HuH-7.5 (cell line): ENCODE results near the gene PDE7B.

ENCODE experiments used
- DNase-seq: peaks from one replicate; pipeline ENCODE4 v3.0.0; 2011; ENCODE audit warnings: low spot score

PDE7B gene

DNA sequence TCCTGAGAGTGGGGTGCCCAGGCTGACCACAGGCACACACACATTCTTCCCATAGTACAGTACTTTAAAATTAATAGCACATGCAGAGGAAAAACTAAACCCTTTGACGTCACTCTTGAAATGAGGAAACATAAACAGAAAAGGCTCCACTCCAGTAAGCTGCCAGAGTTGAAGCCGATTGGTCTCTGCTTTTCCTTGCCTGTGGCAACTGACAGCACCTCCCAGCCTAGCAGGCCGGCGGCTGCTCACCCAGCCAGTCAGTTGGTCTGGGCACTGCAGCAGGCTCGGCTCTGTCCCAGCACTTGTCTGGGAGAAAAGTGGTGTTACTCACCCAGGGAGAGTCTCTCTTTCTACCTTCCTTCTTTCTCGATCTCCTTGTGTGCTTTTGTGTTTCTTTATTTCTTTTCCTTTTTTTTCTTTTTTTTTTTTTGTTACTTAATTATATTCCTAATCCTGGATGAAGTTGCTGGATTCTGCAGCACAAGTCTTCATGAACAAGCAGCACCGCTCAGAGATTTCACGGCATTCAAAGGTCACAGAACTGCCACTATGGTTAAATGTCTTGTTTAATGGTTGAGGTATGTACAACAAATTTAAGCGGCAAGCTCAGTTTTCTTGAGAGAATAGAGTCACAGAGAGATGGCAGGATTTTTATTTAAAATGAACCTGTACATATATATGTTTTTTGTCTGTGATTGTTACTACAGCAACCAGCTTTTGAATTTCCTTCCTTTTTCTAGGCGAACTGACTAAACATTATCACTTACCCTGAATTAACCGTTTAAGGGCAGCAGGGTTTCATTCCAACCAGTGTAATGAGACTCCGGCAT, at the start of gene PDE7B:
PDE7B (plus strand) TSS at position 260 of the 830 bp plus-strand sequence.
- peak; percentile 19 for DNase-seq

DNA sequence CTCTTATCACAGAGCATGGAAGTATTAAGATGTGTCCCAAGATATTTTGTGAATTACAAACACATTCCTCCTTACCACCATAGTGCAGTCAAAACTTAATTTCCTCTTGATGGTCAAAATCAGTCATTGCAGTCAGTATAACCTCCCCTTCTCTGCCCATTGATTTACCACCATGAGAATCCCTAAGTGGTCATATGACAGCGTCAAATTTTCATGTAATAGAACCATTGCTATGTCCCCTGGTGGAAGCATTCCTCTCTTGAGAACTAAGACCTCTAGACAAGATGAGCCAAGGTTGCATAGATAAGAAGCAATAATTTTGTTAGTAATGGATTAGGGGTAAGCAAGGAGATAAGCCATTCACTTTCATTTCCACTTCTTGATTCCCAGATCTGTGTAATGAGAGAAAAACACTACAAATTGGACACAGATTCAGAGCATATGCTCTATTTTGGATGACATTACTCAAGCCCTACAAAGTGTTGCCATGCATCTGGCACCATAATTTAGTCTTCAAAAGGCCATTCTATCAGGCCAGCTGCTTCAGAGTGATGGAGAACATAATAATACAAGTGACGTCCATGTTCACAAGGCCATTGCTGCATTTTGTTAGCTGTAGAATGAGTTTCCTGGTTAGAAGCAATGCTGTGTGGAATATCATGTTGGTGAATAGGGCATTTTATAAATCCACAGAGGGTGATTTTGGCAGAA, 49.6 kb upstream of the PDE7B start:
- DNase-seq: no peak

GRCh38 chr6:135810486-135810885, 41.0 kb upstream of the PDE7B start:
- no peak for DNase-seq

- DNase-seq: no peak
These were observed 40.3 kb upstream of the PDE7B start for GRCh38 chr6:135811170-135811569.

DNA sequence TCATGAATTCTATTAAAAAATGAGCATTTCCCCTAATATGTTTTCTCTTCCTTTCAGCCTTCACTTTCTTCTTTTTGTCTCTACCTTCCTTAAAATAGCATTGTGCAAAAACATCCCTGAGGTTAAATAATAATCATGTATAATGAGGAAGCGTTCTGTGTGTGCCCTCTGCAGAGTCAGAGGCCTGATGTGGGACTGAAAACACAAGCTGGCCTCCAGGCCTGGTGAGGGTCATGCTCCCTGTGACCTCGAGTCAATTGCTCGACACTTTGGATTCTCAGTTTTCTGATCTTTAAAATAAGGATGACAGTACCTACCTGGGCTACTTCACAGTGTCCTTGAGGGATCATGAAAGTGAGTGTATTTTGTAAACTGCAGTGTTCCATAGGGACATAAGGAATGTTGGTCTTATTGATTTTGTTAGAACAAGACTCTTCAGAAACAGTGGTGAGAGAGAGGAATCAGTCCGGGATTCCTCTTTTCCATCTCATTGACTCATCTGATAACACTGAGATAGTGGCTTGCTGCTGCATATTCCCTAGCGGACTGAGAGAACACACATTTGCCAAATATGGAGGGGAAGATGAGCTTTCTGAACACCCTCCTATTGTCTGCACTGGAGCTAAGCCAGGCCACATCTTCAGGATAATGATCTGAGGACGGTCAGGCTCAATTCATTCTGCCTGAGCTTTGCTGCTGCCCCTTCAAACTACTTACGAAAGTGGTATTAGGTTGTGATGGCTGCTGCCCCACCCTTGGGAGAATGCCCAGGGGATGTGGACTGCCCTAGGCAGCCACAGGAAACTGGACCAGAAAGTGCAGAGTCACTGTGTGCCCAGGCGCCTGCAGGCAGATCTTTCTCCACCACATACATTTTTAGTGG, 39.6 kb upstream of the PDE7B start:
- DNase-seq: no peak

DNA sequence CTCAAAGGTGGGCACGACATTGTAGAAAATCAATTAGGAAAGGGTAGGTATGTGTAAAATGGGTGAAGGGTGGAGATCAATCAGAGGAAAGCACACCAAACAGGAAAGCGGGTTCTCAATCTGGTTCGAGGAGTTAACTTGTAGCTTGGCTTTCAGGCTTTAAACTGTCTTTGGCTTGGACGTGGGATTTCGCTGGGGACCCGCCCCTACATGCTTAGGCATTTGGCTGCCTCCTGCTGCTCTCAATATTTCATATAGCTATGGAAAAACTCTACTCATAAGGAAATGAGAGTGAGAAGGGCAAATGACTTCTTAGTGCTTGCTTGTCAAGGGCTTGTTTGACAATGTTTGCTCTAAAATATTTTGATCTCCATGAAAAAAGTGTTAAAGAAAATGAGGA, 38.1 kb upstream of the PDE7B start:
- DNase-seq: no peak

GRCh38 chr6:135814043-135814442, 37.5 kb upstream of the PDE7B start:
- peak; percentile 24 for DNase-seq

- no peak for DNase-seq
These were observed 36.3 kb upstream of the PDE7B start for GRCh38 chr6:135815216-135815615.

- DNase-seq: no peak
These were observed 34.5 kb upstream of the PDE7B start for GRCh38 chr6:135817035-135817434.

DNA sequence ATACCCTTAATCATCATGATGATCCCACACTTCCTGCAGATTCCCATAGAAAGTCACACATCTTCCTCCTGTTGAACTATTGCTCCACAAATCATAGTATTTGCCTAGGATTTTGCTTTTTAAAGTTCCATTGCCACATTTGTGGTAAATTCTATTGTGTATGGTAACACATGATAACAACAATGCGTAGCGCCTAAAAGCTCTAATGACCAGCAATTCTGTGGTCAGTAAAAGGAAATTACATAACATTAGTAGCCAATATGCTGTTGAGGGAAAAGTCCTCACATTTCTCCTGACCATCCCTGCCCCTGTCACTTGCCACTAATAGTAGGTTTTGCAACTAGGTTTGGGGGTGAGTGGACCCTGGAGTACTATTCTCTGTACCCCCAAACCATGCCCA, 31.8 kb upstream of the PDE7B start:
- DNase-seq: no peak

- no peak for DNase-seq
These were observed 31.2 kb upstream of the PDE7B start for GRCh38 chr6:135820340-135820739.

DNA sequence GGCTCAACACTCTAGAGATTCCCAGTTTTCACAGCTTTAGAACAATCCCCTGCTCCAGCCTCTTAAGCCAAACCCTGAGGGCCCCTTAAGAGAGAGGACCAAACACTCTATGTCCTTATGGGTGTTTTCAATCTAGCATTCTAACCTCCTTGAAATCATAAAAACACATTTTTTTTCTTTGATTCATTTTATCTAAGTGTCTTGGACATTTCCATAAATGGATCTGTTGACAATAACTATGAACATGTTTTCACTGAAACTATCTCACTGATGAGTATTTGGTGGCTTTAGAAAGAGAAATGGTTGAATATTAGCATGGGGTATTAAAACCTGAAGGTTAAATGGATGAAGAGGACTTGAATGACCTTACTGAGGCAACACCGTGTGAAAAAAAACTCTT, 27.6 kb upstream of the PDE7B start:
- no peak for DNase-seq

GRCh38 chr6:135826236-135826804, 25.2 kb upstream of the PDE7B start:
- no peak for DNase-seq

DNA sequence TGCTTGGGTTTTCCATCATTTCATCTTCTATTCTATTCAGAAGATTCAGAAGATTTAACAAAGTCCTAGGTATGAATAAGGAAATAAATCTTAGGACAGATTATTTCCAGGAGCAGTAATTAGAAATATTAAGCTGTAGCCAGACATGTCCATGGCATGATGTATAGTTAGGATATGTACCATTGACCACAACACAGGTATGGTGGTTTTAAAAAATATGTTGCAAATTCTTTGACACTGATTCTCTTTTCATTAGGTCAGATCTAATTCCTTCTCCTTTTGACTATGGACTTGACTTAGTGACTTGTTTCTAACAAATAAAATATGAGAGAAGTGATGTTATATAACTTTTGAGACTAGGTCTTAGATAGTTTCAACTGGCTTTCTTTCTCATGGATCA, 23.5 kb upstream of the PDE7B start:
- DNase-seq: no peak

GRCh38 chr6:135830452-135830881, 21.0 kb upstream of the PDE7B start:
- DNase-seq: no peak

- DNase-seq: no peak
These were observed 20.5 kb upstream of the PDE7B start for GRCh38 chr6:135831016-135831415.

GRCh38 chr6:135832166-135832565, 19.3 kb upstream of the PDE7B start:
- no peak for DNase-seq

DNA sequence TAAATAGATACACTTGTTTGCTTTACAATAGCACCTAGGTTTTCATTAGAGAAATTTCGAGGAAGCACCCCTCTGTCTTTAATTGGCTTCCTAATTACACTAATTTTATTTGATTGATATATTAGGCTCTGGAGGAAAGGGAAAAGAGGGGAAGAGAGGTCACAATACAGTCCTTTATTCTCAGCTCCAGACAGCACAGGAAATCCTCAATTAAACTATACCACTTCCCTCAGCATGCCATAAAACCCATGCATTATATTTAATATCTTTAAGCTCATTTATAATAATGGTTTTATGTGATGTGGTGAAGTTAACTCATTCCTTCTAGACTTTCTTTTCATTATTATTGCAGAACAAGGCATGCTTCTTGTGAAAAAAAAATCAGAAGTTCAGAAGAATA, 17.7 kb upstream of the PDE7B start:
- no peak for DNase-seq

DNA sequence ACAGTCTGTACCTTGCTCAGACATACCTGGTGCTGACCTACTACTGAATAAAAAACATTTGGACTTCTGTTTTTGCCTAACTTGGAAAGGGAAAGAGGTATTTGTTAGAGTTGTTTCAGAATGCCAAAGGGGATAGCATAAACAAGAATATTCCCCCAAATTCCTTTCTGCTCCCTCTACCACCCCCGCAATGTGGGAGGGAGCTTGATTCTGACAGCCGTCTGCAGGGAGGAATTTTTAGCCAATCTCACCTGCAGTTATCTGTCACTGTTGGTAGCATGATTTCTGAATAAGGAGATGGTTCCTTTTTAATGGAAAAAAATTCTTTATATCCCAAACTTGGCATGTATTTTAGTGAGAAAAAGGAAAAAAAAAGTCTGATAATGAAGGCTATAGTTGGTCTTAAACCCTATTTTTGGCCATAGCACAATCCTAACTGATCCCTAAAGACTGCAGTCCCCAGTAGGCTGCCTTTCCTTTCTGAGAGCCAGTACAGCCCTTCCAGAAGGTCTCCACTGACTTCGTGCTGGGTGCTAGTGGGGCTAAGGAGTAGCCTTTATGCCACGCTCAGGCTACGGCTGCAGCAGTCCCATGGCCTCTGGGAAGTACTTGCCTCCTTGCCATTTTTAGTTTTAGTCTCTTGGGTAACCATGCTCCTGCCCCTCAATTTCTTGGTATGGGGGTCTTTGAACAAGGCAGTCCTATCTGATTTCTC, 13.6 kb upstream of the PDE7B start:
- DNase-seq: no peak

DNA sequence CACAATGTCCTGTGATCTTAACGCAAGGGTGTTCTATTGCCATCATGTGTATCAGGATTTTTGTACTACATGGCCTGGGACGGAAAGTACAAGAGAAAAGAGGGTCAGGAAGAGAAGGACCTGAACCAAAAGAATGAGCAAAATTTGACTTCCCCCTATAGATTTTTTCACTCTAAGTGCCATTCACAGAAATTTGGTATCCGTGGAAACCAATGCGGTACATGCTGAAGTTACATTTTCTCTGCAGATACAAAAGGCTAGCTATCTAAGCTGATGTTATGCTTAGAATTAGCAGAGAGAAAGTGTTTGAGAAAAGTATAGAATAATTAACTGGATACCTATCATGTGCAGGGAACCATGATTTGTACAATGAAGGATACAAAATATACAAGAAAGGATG, 12.4 kb upstream of the PDE7B start:
- DNase-seq: no peak

- no peak for DNase-seq
These were observed 8.7 kb upstream of the PDE7B start for GRCh38 chr6:135842618-135843392.
